Stimulated activated naive B cell treated with anti-CD40 and anti-IgM and Interleukin-4, amounts not matched to agents 10 μg/mL and 1 μg/mL and 100 μg/mL, for 72 hours (primary cell): Measurements from ENCODE around the gene SLC5A5.
A peak's percentile ranks its signal among the peaks of the same experiment; 100 is the strongest.
"Not testable (repeated sequence)": the region's sequence is repeated elsewhere in the genome, so short reads cannot be mapped to it uniquely, and the experiment has no call there.

Experiments
- ATAC-seq, 2 donors: fragments of 150-1000 bp; cut with Tn5 transposase; replicated peaks; 2 replicates each; pipeline ENCODE4 v1.10.0; 2021; ENCODE audit warnings: moderate library complexity in 1 of 2
- DNase-seq: peaks from one replicate; pipeline ENCODE4 v3.0.0; 2021
- H3K27ac Mint-ChIP-seq: one replicate; pipeline ENCODE4 v1.8.0; 2022; ENCODE audit warnings: mild to moderate bottlenecking, mixed read lengths
- H3K27me3 Mint-ChIP-seq, 2 donors: one replicate each; pipeline ENCODE4 v1.8.0; 2022; ENCODE audit warnings: mixed read lengths in 2 of 2
- H3K36me3 Mint-ChIP-seq, 2 donors: one replicate each; pipeline ENCODE4 v1.8.0; 2022; ENCODE audit warnings: mixed read lengths in 2 of 2, mild to moderate bottlenecking in 1 of 2
- H3K4me1 Mint-ChIP-seq, 2 donors: one replicate each; pipeline ENCODE4 v1.8.0; 2022; ENCODE audit warnings: mixed read lengths in 2 of 2, mild to moderate bottlenecking in 1 of 2
- H3K4me3 Mint-ChIP-seq, 2 donors: one replicate each; pipeline ENCODE4 v1.8.0; 2022; ENCODE audit warnings: mild to moderate bottlenecking in 2 of 2, mixed read lengths in 2 of 2, moderate library complexity in 1 of 2
- H3K9me3 Mint-ChIP-seq, 2 donors: one replicate each; pipeline ENCODE4 v1.8.0; 2022; ENCODE audit warnings: mixed read lengths in 2 of 2, mild to moderate bottlenecking in 1 of 2

SLC5A5 gene

GRCh38 chr19:17908244-17908643 lies 36.5 kb downstream of the SLC5A5 start:
- Mint-ChIP-seq H3K36me3 (peaks cover 5% of the 10 kb centered on the region in 2 donors), H3K4me1 (no peaks in the 10 kb centered on the region), H3K27me3 (peaks cover 6 to 12% of the 10 kb centered on the region in 2 donors), H3K27ac (no peak overlapping the region), H3K9me3 (peaks cover 4 to 9% of the 10 kb centered on the region in 2 donors), H3K4me3 (no peak overlapping the region)
- no peak for DNase-seq
- ATAC-seq = no peak

- H3K4me3 Mint-ChIP-seq = no peak overlapping the region
- ATAC-seq (no peak), DNase-seq (no peak)
- peak overlapping the region; percentile 53 for H3K27ac Mint-ChIP-seq
- H3K9me3 Mint-ChIP-seq = peaks cover 6 to 12% of the 10 kb centered on the region in 2 donors
- peaks cover 10 to 21% of the 10 kb centered on the region in 2 donors for H3K27me3 Mint-ChIP-seq
- H3K36me3 Mint-ChIP-seq = peaks cover 8 to 11% of the 10 kb centered on the region in 2 donors
- no peaks in the 10 kb centered on the region for H3K4me1 Mint-ChIP-seq
These were observed 37.4 kb downstream of the SLC5A5 start for GRCh38 chr19:17909003-17909732.

GRCh38 chr19:17910791-17911360 lies 39.1 kb downstream of the SLC5A5 start:
- Mint-ChIP-seq H3K27me3 (peaks cover 10 to 21% of the 10 kb centered on the region in 2 donors), H3K4me1 (no peaks in the 10 kb centered on the region), H3K27ac (no peak overlapping the region), H3K4me3 (no peak overlapping the region), H3K36me3 (peaks cover 8 to 11% of the 10 kb centered on the region in 2 donors), H3K9me3 (peaks cover 6 to 12% of the 10 kb centered on the region in 2 donors)
- ATAC-seq = no peak
- no peak for DNase-seq

GRCh38 chr19:17915940-17916593 lies 44.3 kb downstream of the SLC5A5 start:
- Mint-ChIP-seq H3K9me3 (peaks cover 4% of the 10 kb centered on the region in 2 donors), H3K36me3 (peaks cover 3 to 6% of the 10 kb centered on the region in 2 donors), H3K4me3 (no peak overlapping the region), H3K27ac (no peak overlapping the region), H3K4me1 (no peaks in the 10 kb centered on the region), H3K27me3 (peaks cover 11 to 15% of the 10 kb centered on the region in 2 donors)
- no peak for DNase-seq
- no peak for ATAC-seq

- not testable (repeated sequence) for H3K9me3 Mint-ChIP-seq, ATAC-seq, H3K36me3 Mint-ChIP-seq, H3K4me3 Mint-ChIP-seq, DNase-seq, H3K4me1 Mint-ChIP-seq, H3K27ac Mint-ChIP-seq
- peaks cover 11 to 15% of the 10 kb centered on the region in 2 donors for H3K27me3 Mint-ChIP-seq
These were observed 46.4 kb downstream of the SLC5A5 start for GRCh38 chr19:17918151-17918550.

- not testable (repeated sequence) for H3K27me3 Mint-ChIP-seq, H3K4me1 Mint-ChIP-seq, ATAC-seq, DNase-seq, H3K9me3 Mint-ChIP-seq, H3K4me3 Mint-ChIP-seq, H3K27ac Mint-ChIP-seq, H3K36me3 Mint-ChIP-seq
These were observed 47.4 kb downstream of the SLC5A5 start for GRCh38 chr19:17919122-17919521.

GRCh38 chr19:17920527-17920926 lies 48.8 kb downstream of the SLC5A5 start:
- peaks cover 0 to 2% of the 10 kb centered on the region in 2 donors for H3K9me3 Mint-ChIP-seq
- no peaks in the 10 kb centered on the region for H3K4me1 Mint-ChIP-seq
- DNase-seq (no peak), ATAC-seq (no peak)
- H3K4me3 Mint-ChIP-seq = no peak overlapping the region
- H3K27ac Mint-ChIP-seq = no peak overlapping the region
- H3K36me3 Mint-ChIP-seq = no peaks in the 10 kb centered on the region
- peaks cover 5 to 6% of the 10 kb centered on the region in 2 donors for H3K27me3 Mint-ChIP-seq

GRCh38 chr19:17922138-17922537 lies 50.4 kb downstream of the SLC5A5 start:
- Mint-ChIP-seq H3K9me3 (peaks cover 0 to 3% of the 10 kb centered on the region in 2 donors), H3K4me3 (no peak overlapping the region)
- ATAC-seq = no peak

GRCh38 chr19:17926044-17926443 lies 54.3 kb downstream of the SLC5A5 start:
- Mint-ChIP-seq H3K36me3 (peaks cover 0 to 1% of the 10 kb centered on the region in 2 donors), H3K4me1 (peaks cover 0 to 4% of the 10 kb centered on the region in 2 donors), H3K9me3 (peaks cover 0 to 2% of the 10 kb centered on the region in 2 donors), H3K4me3 (no peak overlapping the region), H3K27ac (no peak overlapping the region), H3K27me3 (no peaks in the 10 kb centered on the region)
- DNase-seq (no peak), ATAC-seq (no peak)

More at GRCh38 chr19:17922138-17922537, 50.4 kb downstream of the SLC5A5 start:
- no peak for DNase-seq
- Mint-ChIP-seq H3K27ac (no peak overlapping the region), H3K36me3 (peaks cover 0 to 1% of the 10 kb centered on the region in 2 donors), H3K27me3 (no peaks in the 10 kb centered on the region), H3K4me1 (no peaks in the 10 kb centered on the region)

GRCh38 chr19:17929056-17929455 lies 57.3 kb downstream of the SLC5A5 start:
- no peaks in the 10 kb centered on the region for H3K27me3 Mint-ChIP-seq
- DNase-seq (no peak), ATAC-seq (no peak)
- H3K4me3 Mint-ChIP-seq = no peak overlapping the region
- peaks cover 21 to 24% of the 10 kb centered on the region in 2 donors for H3K4me1 Mint-ChIP-seq
- H3K9me3 Mint-ChIP-seq = peaks cover 0 to 2% of the 10 kb centered on the region in 2 donors
- H3K27ac Mint-ChIP-seq = no peak overlapping the region
- peaks cover 0 to 1% of the 10 kb centered on the region in 2 donors for H3K36me3 Mint-ChIP-seq

GRCh38 chr19:17931532-17932191 lies 59.9 kb downstream of the SLC5A5 start:
- H3K27me3 Mint-ChIP-seq = no peaks in the 10 kb centered on the region
- no peak for ATAC-seq
- no peak for DNase-seq
- peak overlapping the region; percentile 47 for H3K27ac Mint-ChIP-seq
- H3K4me1 Mint-ChIP-seq = peaks cover 23 to 26% of the 10 kb centered on the region in 2 donors
- H3K4me3 Mint-ChIP-seq = peak overlapping the region; percentile 26 to 66
- H3K9me3 Mint-ChIP-seq = peaks cover 0 to 2% of the 10 kb centered on the region in 2 donors
- H3K36me3 Mint-ChIP-seq = peaks cover 4 to 8% of the 10 kb centered on the region in 2 donors

- Mint-ChIP-seq H3K27me3 (no peaks in the 10 kb centered on the region), H3K4me1 (peaks cover 26% of the 10 kb centered on the region in 2 donors), H3K27ac (peak within 1 kb of the TSS; percentile 99), H3K36me3 (peaks cover 7 to 13% of the 10 kb centered on the region in 2 donors), H3K9me3 (no peaks in the 10 kb centered on the region), H3K4me3 (peak within 1 kb of the TSS; percentile 94 to 98)
- DNase-seq (peak; percentile 90), ATAC-seq (peak; percentile 95 to 98)
These were observed 61.0 kb downstream of the SLC5A5 start, which contains the start of gene CCDC124 for GRCh38 chr19:17932485-17933338. Gene CCDC124 (plus strand): TSS chr19:17933015. CDS start chr19:17936421, 3,406 bp downstream.

- Mint-ChIP-seq H3K27ac (peak overlapping the region; percentile 99), H3K9me3 (no peaks in the 10 kb centered on the region), H3K4me1 (peaks cover 26% of the 10 kb centered on the region in 2 donors), H3K36me3 (peaks cover 7 to 17% of the 10 kb centered on the region in 2 donors), H3K4me3 (peak overlapping the region; percentile 94 to 98), H3K27me3 (no peaks in the 10 kb centered on the region)
- DNase-seq = no peak
- ATAC-seq = no peak
These were observed 61.8 kb downstream of the SLC5A5 start for GRCh38 chr19:17933414-17934129.
